CD4-positive, alpha-beta T cell treated with Interleukin-4 for 4 hours (primary cell): ENCODE measurements around the gene DCC.

ENCODE experiments used
- DNase-seq: peaks from one replicate; pipeline ENCODE4 v3.0.0-alpha.2; 2020

The DCC gene

DNA sequence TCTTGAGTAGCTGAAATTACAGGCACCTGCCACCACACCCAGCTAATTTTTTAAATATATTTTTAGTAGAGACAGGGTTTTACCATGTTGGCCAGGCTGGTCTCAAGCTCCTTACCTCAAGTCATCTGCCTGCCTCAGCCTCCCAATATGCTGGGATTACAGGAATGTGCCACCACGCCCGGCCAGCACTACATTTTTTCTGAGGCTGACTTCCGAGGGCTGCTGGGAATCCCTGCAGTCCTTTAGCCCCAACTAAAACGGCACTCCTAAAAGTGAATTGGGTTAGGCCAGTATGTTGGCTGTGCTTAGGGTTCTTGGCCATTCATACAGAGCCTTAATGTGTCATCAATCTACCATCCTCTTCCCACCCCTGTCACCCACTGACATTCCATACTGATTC, 375.4 kb downstream of the DCC start:
- DNase-seq = no peak

DNA sequence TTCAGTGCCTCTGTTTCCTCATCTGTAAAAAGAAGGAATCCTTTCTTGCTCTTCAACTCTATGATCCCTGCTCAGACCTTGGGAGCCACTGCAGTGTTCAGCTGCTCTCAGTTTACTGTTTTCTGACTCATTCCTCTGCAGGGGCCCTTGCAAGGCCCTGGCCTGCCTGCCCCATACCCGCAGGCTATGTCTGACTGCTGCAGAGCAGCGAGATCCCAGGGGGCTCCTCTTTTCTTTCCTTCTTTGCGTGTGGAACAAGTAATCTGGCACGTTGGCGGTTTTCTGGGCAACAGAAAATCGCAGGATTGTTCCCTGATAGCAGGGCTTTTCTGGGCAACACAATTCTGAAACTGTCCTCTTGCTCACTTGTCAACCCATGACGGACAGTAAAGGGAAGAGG, 376.0 kb downstream of the DCC start:
- no peak for DNase-seq

DNA sequence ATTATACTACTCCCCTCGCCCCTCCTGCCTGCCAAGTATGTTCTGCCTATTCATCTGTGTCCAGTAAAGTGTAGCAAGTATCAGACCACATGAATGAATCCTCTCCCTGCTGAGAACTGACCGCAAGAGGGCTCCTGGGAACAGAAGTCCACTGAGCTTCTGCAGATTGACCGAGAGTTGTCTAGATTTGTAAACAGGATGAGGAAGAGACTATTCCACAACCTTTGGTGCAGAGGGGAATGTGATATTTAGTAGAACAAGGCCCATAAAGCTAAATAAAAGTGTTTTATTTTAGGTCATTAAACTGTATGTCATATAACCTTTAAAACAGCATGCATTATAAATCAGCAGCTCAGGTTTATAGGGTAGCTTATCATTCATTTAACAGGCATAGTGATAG, 377.0 kb downstream of the DCC start:
- no peak for DNase-seq

DNA sequence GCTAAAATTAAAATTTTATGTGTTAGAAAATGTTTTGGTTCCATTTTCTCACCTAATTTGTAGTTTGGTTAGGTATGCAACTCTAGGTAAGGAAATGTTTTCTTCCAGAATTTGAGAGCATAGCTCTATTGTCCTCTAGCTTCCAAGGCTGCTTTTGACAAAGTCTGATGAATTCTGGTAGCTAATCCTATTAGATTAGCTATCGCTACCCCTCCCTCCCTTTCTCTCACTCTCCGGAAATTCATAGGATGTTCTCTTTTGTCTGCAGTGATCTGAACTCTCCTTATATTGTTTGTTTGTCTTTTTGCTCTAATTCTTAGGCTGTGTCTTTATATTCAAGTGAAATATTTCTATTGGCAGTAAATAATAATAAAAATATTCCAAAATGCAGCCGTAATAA, 382.9 kb downstream of the DCC start:
- DNase-seq = no peak

DNA sequence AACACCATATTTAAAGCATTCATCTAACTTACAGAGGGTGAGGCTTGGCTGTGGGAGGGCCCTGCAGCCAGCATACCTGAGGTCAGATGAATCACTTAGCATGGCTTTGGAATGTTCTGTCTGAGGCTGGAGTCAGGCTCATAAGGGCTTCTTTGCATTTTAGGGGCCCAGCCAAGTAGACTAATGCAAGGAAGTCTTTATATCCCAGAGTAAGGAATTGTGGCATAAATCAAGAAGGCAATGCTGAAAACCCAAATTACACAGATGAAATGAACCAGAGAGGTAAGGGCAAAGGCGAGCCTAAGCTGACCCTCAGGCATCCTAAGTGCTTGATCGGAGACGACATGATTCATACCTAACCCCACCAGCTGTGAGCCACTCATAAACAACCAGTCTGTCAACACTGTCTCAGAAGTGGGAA, 383.6 kb downstream of the DCC start:
- DNase-seq = no peak

DNA sequence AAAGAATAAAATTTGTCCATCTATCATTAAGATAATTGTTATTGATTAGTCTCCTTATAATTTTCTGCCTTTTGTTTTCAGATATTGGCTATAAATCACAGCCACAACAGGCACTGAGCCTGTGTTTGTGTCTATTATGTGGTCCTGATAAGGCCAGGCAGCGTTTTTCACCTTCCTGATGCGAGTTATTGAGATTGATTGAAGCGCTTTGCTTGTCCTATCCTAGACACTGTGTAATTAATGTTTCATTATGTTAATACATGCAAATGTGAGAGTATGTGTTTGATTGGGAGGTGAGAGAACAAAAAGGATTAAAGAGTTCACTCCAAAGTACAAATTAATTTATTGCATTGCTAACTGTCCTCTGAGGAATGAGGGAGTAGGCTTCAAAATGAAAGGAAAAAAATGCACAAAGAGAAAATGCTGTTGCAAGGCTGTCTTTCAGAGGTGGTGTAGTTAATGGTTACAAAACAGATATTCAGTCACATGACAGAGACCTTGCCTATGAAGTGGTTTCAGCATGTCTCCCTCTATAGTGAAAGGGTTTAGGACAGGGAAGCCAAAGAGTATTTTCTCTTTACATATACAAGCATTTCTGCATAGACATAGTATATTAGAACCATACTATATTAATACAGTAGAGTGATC, 391.1 kb downstream of the DCC start:
- no peak for DNase-seq

DNA sequence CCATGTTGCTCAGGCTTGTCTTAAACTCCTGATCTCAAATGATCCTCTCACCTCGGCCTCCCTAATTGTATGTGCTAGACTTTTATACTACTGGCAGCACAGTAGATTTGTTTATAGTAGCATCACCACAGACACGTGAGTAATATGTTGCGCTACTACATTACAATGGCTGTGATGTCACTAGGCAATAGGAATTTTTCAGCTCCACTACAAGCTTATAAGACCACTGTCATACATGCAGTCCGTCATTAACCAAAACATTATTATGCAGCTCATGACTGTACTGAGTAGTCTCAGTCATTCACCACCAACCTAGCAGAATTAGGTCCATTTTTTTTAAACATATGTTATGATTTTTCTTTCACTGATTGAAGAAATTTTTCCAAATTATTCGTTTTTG, 398.9 kb downstream of the DCC start:
- no peak for DNase-seq

DNA sequence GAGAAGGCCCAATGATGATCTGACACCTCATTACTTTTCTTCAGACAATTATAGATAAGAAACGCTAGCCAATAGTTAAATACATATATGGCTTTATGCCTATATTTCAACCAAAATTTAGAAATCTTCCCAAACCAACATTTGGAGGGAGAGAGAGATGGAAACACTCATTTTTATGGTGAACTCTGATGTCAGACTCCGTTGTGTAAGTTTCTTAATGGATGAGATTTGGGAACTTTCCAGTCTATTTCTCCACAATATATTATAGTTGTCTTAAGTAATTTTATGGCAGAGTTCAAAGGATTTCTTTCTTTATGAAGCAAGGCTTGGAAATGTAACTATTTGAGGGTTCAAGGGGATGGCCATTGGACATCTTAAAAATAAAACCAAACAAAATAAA, 407.0 kb downstream of the DCC start:
- no peak for DNase-seq

DNA sequence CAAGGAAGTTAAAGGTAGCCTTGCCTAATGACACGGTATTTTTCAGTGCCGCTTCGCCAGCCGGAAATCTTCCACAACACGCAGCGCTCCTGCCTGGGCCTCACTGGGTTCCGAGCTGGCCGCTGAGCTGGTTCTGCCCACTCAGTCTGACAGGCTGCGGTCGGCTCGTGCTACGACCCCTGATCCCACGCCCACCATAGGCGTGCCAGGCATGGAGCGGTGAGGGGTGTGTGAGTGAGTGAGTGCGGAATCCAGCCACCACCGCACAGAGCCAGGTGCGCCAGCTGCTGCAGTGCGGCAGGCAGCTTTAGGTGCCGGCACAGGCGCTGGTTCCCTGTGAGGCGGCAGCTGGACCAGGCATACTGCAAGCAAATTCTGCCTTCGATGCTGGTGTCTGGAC, 407.9 kb downstream of the DCC start:
- DNase-seq = no peak

DNA sequence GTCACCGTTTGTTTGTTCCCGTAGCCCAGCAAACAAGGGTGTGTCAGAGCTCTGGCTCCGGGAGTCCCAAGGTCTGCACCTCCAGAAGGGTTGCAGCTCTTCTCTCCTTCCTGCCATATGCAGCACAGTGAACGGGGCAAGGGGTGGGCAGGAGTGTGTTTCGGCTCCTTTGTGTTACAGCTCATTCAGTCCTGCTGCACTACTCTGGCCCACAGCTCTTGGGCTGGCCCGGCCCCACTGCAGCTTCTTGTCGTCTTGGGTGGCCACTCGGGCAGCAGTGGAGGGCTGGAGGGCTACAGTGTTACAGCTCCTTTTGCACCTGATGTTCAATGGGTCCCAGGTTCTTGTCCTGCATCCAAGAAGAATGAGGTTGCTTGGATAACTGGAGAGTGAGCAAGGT, 408.3 kb downstream of the DCC start:
- DNase-seq = no peak

DNA sequence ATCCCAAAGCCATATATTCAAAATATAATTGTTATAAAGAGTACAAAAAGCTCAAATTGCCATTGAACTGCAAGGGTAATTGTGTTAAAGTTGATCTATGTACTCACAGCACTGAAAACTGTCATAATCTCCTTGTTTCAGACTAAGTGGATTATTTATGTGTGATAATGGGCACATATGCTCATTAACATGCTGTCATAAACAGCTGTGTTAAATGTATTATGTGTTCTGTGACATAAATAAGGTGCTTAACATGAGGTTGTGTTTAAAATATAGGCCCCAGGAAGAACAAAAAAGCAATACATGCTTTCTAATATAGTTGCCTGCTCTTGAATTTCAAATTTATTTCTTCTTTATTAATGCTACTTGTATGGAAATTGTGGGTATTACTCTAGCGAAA, 409.5 kb downstream of the DCC start:
- no peak for DNase-seq

DNA sequence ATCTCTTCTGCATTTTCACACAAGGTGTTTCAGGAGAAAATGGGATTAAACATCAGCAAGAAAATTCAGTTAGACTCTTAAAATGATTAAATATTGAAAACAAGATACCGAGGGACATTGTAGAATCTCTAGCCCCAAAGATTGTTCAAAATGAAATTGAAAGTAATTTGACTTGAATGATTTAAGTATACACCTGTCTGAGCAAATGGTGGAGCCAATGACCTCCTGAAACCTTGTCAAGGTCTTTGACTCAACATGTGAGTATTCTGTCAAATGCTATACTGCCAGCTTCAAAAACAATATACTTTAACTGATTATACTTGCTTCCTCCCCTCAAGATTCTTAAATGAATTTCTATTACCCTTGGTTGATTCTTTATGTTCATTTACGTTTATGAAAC, 411.0 kb downstream of the DCC start:
- no peak for DNase-seq

DNA sequence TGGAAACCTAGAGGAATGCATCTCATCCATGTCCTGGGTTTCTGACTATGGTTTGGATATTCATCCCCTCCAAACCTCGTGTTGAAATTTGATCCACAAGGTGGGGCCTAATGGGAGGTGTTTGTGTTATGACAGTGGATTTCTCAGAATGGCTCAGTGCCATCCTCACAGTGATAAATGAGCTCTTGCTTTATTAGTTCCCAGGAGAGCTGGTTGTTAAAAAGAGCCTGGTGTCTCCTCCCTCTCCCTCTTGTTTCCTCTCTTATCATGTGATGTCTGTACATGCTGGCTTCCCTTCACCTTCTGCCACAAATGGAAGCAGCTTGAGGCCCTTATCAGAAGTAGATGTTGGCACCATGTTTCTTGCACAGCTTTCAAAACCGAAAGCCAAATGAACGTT, 424.3 kb downstream of the DCC start:
- DNase-seq = no peak

DNA sequence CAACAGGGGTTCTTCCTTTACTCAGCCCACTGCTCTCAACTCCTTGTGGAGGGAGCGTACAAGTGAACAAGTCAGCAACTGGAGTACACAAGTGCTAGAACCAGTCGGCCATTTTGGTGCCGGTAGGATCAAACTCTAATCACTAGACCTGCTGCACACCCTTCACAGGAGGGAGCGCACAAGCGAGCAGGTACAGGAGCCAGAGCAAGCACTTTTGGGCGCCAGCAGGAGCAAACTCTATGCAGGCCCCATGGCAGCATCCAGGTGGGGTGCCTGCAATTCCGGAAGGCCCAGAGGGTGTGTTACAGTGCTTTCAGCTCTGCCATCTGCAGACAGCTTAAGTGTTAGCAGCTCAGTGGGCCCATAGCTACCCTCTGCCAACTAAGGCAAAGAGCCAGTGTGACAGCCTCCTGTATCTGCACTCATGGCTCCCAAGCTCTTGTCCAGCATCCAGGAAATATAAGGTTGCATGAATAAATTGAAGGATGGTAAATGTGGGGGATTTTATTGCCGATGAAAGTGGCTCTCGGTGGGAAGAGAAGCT, 426.1 kb downstream of the DCC start:
- no peak for DNase-seq

DNA sequence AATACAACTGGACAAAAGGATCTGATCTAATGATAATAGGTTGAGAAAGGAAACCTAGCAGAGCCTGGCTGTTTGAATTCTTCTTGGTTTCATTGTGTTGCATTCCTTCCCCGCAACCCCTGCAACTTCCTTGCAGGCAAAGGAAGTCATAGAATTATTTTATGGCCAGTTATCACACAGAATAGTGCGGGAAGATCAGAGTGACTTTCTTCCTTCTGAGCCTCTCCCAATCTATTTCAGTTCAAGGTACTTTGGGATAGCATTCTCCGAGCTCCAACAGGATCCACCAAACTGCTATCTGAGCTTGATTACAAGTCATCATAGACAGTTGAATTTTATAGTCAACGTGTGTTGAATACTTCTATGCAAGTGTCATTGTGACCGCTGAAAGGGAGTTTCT, 441.1 kb downstream of the DCC start:
- DNase-seq = no peak

DNA sequence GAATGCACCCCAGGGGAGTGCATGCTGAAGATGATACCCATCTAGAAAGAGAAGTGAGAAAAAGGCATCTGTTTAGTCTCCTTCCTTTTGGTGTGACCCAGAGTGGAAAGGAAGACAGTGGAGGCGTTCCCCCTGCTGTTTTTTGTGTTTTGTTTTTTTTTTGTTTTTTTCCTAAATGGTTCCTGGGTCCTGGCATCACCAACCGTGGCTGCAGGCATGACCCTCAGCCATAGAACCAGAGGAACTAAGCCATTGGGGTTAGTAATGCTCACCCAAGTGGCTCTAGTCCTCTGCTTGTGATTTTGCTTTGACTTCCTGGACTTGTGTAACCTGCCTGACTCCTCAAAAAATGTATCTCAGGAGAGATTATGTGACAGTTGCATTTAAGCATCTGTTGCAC, 451.3 kb downstream of the DCC start:
- no peak for DNase-seq

DNA sequence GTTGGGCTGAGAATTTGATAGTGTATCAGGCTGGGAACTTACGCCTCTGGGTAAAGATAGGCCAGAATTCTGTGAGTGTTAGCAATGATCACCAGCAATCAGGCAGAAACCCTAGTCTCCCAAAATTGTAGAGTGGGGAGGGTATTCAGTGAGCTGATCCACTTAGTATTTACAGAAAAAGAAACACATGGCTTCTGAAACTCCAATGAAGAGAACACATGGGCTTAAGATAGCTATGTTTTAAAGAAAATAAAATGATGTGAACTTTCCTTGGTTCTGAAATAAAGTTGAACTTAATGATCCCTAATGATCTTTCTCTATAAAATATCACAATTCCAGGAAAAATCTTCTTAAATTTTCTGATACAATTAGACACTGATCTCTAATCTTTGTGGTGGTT, 472.8 kb downstream of the DCC start:
- no peak for DNase-seq

DNA sequence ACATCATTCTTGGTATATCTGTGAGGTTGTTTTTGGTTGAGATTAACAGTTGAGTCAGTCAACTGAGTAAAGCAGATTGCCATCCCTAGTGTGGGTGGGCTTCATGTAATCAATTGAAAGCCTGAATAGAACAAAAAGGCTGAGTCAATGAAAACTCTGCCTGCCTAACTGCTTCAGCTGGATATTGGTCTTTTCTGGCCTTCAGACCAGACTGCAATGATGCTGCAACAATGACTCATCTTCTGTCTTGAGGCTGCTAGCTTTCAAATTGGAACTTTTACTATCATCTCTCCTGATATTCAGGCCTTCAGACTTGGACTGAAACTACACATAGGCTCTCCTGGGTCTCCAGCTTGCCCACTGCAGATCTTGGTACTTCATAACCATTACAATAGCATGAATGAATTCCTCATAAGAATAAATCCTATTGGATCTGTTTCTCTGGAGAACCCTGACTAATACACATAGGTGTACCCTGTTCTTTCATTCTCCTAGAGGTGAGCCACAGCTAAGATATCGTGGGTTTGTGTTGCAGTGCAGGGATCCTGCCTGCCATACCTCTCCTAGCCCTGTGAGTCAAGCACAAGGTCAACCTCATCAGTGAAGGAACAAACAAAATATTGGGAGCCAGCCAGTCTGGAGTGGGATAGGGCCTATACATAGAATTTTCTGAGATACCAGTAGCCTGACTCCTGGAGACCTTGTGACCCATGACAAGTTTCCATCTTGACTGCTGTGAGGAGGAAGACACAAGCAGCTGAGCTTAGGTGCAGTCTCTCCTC, 473.8 kb downstream of the DCC start:
- no peak for DNase-seq

DNA sequence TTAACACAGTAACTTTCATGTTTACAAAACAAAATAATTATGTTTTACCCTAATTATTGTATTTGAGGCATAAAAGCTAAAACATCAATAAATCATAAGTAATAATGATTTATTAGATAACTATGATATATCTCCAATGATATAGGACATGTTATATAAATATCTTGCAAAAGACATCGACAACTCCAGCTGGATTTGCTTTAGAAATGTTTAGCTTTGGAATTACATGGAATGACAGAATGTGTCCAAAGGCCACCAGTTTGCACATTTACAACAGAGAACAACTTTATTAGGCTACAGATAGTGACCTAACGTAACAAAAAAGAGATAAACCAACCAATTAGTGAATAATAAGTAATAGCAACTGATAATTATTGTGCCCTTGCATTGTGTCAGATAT, 475.7 kb downstream of the DCC start:
- DNase-seq = no peak

DNA sequence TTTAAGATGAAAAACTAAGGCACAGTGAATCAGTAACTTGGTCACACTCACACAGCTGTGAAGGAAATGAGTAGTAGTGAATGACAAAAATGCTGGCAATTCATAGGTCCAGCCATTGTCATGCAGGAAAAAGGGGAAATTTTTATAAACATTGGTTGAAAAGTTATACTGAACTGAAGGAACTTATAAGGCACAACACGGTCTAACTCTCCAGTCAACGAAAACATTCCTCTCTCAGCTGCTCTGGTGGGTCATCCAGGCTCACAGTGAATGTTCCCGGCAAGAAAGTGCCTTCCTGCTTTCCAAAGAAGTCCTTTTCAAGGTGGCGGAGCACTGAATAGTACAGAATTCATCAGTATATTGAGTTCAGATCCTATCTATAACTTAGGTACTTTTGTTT, 476.1 kb downstream of the DCC start:
- no peak for DNase-seq

DNA sequence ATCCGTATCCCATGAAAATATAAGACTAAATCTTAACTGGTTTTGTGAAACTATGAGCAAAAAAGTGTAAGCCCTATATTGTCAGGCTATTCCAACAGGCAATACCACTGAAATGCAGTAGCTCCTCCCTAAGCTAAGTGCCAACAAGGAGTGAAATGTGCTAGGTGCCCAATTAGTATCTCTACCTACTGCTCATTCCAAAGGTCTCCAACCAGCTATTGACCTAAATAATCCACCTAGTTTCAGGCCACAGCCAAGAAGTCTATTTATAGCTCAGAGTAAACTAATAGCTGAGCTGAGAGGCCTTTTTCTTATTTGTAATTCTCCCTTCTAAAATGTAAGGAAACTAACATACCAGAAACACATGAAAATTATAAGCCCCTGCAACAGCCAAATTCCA, 482.2 kb downstream of the DCC start:
- DNase-seq = no peak

DNA sequence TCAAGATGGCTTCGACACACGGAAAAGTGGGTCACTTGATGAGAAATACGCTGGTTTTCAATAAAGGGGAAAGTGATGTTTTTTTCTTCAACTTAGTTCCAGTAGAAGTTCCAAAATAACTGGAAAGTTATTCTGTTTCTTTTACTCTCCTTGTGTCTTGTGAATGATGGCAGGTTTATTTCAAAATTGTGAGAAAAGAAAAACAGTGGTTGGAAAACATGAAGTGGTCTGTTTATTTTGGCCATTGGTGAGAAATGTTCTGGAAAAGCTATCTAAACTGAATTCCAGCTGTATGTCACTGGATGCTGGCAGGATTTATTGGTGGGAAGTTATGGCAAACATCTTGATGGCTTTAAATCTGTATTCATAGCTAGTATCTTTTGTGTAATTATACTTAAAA, 484.1 kb downstream of the DCC start:
- DNase-seq = no peak

DNA sequence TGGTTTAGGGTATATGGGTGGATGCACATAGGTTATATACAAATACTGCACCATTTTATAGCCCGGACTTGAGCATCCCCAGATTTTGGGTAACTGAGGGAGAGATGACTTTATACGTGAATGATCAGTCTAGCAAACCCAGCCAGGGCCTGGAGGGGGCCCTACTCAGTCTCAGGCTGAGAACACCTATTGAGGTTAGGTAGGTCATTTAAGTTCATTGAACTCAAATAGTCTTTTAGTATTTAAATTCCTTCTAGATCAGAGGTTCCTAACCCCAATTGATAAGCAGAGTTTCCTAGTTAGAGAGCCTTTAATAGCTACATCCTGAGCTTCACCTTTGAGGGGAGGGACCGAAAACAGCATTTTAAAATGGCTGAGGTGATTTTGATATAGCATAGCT, 487.0 kb downstream of the DCC start:
- no peak for DNase-seq

DNA sequence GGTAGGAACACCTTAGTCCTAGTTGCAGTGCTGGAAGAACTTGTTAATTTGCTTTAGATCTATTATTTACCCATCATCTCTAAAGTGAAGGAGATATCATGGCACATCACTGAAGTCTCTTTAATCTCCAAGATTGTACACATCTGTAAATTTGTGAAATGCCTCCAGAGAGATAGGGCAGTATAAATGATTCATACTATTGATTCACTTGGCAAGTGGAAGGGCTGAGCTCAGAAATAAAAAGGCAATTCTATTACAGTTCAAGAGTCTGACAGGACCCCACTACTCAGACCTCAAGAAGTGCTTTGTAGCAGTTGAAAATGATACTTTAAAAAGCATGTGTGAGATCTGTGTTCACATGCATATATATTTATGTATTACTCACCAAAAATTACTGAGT, 489.3 kb downstream of the DCC start:
- no peak for DNase-seq

DNA sequence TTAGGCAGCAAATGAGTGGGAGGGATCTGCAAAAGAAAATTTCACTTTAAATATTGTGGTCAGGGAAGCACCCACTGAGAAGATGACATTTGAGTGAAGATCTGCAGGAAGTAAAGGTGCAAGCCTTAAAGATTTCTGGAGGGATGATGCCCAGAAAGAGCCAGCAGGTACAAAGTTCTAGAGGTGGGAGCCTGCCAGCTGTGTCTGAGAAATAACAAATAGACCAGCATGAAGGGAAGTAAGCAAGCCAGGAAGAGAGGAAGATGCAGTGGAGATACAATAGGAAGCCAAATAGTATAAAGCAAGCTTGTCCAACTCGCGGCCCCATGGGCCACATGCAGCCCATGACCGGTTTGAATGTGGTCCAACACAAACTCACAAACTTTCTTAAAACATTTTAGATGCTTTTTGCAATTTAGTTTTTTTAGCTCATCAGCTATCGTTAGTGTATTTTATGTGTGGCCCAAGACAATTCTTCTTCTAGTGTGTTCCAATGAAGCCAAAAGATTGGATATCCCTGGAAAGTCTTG, 489.9 kb downstream of the DCC start:
- DNase-seq = no peak
